Neural cell (in vitro differentiated cells): ENCODE measurements around the gene IGFBP2.

Source experiments
- CTCF ChIP-seq: fragments of 450-650 bp; IDR thresholded peaks from 2 replicates; pipeline ENCODE4 v1.5.1; 2014; ENCODE audit warnings: antibody characterized with exemption, mild to moderate bottlenecking, moderate library complexity; ENCODE audit not compliant: poor library complexity, severe bottlenecking
- EP300 ChIP-seq: fragments of 450-650 bp; conservative IDR thresholded peaks from 2 replicates; pipeline ENCODE4 v1.6.1; 2014; ENCODE audit warnings: antibody characterized with exemption, mild to moderate bottlenecking, moderate library complexity; ENCODE audit not compliant: poor library complexity, severe bottlenecking
- EZH2 ChIP-seq: fragments of 200-600, 300-800 bp; shearing (Covaris generic), sonication (generic); IDR thresholded peaks from 2 replicates; pipeline ENCODE4 v1.6.1; 2014; ENCODE audit warnings: antibody characterized with exemption, low read length, borderline replicate concordance, mild to moderate bottlenecking; ENCODE audit not compliant: insufficient read depth, poor library complexity, severe bottlenecking
- MXI1 ChIP-seq: fragments of 450-650 bp; conservative IDR thresholded peaks from 2 replicates; pipeline ENCODE4 v1.6.1; 2014; ENCODE audit warnings: antibody characterized with exemption, mild to moderate bottlenecking; ENCODE audit not compliant: poor library complexity, severe bottlenecking
- POLR2AphosphoS5 ChIP-seq: IDR thresholded peaks from 2 replicates; pipeline ENCODE4 v1.6.1; 2012
- RAD21 ChIP-seq: fragments of 450-650 bp; conservative IDR thresholded peaks from 2 replicates; pipeline ENCODE4 v1.6.1; 2014; ENCODE audit warnings: antibody characterized with exemption, mild to moderate bottlenecking, moderate library complexity
- REST ChIP-seq: IDR thresholded peaks from 2 replicates; pipeline ENCODE4 v1.6.1; 2012; ENCODE audit warnings: borderline replicate concordance
- SMC3 ChIP-seq: fragments of 450-650 bp; conservative IDR thresholded peaks from 2 replicates; pipeline ENCODE4 v1.6.1; 2014; ENCODE audit warnings: antibody characterized with exemption, mild to moderate bottlenecking, moderate library complexity; ENCODE audit not compliant: poor library complexity
- TAF1 ChIP-seq: IDR thresholded peaks from 2 replicates; pipeline ENCODE4 v1.6.1; 2012; ENCODE audit warnings: low read depth

GRCh38 chr2:216588861-216589710, 44.1 kb upstream of the IGFBP2 start:
- TF ChIP-seq POLR2AphosphoS5 (peak; percentile 62), CTCF (no peak), EZH2 (no peak), TAF1 (no peak), EP300 (peak; percentile 63), SMC3 (no peak), RAD21 (no peak), REST (no peak), MXI1 (no peak)
